GM12891 (cell line): ENCODE results near the gene CD72.

Experiments
- DNase-seq: peaks from one replicate; pipeline ENCODE4 v3.0.0; 2011; ENCODE audit warnings: low spot score; ENCODE audit not compliant: insufficient read length
- FAIRE-seq: peaks from 2 replicates; lab custom pipeline; 2011; peaks lifted over from hg19 to GRCh38; lab: Jason Lieb, UNC
- PAX5 ChIP-seq: IDR thresholded peaks from 2 replicates; pipeline ENCODE4 v1.6.1; 2011; ENCODE audit warnings: low read length, moderate library complexity, mild to moderate bottlenecking; ENCODE audit not compliant: insufficient read depth, severe bottlenecking
- POLR2A ChIP-seq: IDR thresholded peaks from 2 replicates; pipeline ENCODE4 v1.6.1; 2011; ENCODE audit warnings: low read depth, low read length, control low read depth
- POLR2AphosphoS5 ChIP-seq: IDR thresholded peaks from 2 replicates; pipeline ENCODE4 v1.6.1; 2011; ENCODE audit warnings: low read depth, low read length, control low read depth
- POU2F2 ChIP-seq: IDR thresholded peaks from 2 replicates; pipeline ENCODE4 v1.6.1; 2011; ENCODE audit warnings: low read depth, mild to moderate bottlenecking, control low read depth, low read length, moderate library complexity
- SPI1 ChIP-seq: IDR thresholded peaks from 2 replicates; pipeline ENCODE4 v1.6.1; 2011; ENCODE audit warnings: low read depth, low read length, control low read depth
- TAF1 ChIP-seq: IDR thresholded peaks from 2 replicates; pipeline ENCODE4 v1.6.1; 2011; ENCODE audit warnings: low read depth, low read length, control low read depth

CD72 gene

GRCh38 chr9:35658968-35659220 is 40.7 kb upstream of the CD72 start:
- FAIRE-seq (no peak), DNase-seq (no peak)
- TF ChIP-seq POLR2A = no peak
- TF ChIP-seq PAX5 = no peak
- no peak for TF ChIP-seq TAF1
- no peak for TF ChIP-seq SPI1
- TF ChIP-seq POU2F2 = no peak
- TF ChIP-seq POLR2AphosphoS5 = no peak

GRCh38 chr9:35658137-35658967 is 40.1 kb upstream of the CD72 start, which contains the start of gene CCDC107:
Gene CCDC107 (plus strand): TSS chr9:35658292. CDS start chr9:35658380, 88 bp downstream.
- DNase-seq = peak; percentile 88
- TF ChIP-seq PAX5 = no peak
- no peak for TF ChIP-seq POLR2AphosphoS5
- 0 out of 2 replicates have a peak, but pooled peaks have one; percentile 25 for TF ChIP-seq TAF1
- TF ChIP-seq POLR2A = peak; percentile 75
- TF ChIP-seq SPI1 = no peak
- TF ChIP-seq POU2F2 = peak; percentile 94
- peak; percentile 97 for FAIRE-seq

GRCh38 chr9:35657546-35658136 is 39.4 kb upstream of the CD72 start, which contains the start of gene RMRP:
Gene RMRP (minus strand): TSS chr9:35658019.
- no peak for FAIRE-seq

DNA sequence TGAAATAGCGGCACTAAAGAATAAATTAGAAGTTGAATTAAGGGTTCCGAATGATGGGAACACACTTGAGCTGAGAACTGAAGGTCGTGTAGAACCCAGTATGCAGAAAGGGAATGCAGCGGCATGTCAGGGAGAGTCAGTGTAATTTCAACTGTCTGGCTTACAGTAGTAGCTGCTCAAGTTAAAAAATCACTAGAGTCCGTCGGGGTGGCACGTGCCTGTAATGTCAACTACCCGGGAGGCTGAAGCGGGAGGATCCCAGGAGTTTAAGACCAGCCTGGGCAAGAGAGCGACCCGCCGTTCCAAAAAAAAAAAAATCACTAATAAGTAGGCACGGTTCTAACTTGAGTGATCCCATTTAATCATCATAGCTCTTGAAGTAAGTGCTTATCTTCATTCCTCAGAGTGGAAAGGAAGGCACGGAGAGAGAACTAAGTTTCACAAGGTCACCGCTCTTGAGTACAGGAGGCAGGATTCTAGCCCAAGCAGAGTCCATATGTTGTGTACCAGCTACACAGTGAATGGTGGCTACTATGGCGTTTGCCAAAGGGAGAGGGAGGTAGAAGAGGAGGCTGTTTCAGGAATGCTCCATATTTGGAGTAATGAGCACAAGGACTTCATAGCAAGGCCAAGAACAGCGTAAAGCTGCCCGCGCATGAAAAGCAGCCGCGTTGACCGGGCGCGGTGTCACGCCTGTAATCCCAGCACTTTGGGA is 38.8 kb upstream of the CD72 start:
- DNase-seq = no peak
- FAIRE-seq = no peak
- TF ChIP-seq SPI1 (no peak), POU2F2 (no peak), POLR2AphosphoS5 (no peak), PAX5 (no peak), POLR2A (no peak), TAF1 (no peak)

More at GRCh38 chr9:35657546-35658136, 39.4 kb upstream of the CD72 start, which contains the start of gene RMRP:
- TF ChIP-seq SPI1 (peak; percentile 70), POLR2AphosphoS5 (no peak)
- DNase-seq = peak; percentile 84

GRCh38 chr9:35656348-35656747 is 38.1 kb upstream of the CD72 start:
- TF ChIP-seq POLR2A (no peak), TAF1 (no peak), SPI1 (no peak), POU2F2 (no peak), PAX5 (no peak), POLR2AphosphoS5 (no peak)
- no peak for DNase-seq
- FAIRE-seq = no peak

DNA sequence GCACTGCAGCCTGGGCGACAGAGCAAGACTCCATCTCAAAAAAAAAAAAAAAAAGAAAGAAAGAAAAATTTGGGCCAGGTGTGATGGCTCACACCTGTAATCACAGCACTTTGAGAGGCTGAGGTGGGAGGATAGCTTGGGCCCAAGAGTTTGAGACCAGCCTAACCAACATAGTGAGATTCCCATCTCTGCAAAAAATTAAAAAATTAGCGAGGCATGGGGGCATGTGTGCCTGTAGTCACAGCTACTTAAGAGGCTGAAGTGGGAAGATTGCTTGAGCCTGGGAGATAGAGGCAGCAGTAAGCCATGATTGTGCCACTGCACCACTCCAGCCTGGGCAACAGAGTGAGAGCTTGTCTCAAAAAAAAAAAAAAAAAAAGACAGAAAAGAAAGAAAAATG is 35.4 kb upstream of the CD72 start:
- DNase-seq (no peak), FAIRE-seq (no peak)
- TF ChIP-seq POLR2A (no peak), TAF1 (no peak), POLR2AphosphoS5 (no peak), POU2F2 (no peak), SPI1 (no peak), PAX5 (no peak)

- DNase-seq (no peak), FAIRE-seq (no peak)
- no peak for TF ChIP-seq POU2F2
- TF ChIP-seq PAX5 = no peak
- no peak for TF ChIP-seq POLR2AphosphoS5
- no peak for TF ChIP-seq SPI1
- no peak for TF ChIP-seq TAF1
- TF ChIP-seq POLR2A = no peak
These were observed 34.6 kb upstream of the CD72 start for GRCh38 chr9:35652829-35653209.

GRCh38 chr9:35651956-35652828 is 34.0 kb upstream of the CD72 start:
- FAIRE-seq (no peak), DNase-seq (no peak)
- TF ChIP-seq PAX5 (no peak), SPI1 (no peak), TAF1 (no peak)

GRCh38 chr9:35650341-35651158 is 32.3 kb upstream of the CD72 start, which contains the start of gene SIT1:
Gene SIT1 (minus strand): TSS chr9:35650931. CDS start chr9:35650853, 78 bp downstream.
- DNase-seq (no peak), FAIRE-seq (peak; percentile 74)
- TF ChIP-seq TAF1 (no peak), POLR2AphosphoS5 (no peak), PAX5 (no peak), SPI1 (no peak), POU2F2 (no peak), POLR2A (no peak; the same call in 1 of the 2 replicates)
